ENCODE results near the gene CTAGE6.
"Not testable (repeated sequence)": the region's sequence is repeated elsewhere in the genome, so short reads cannot be mapped to it uniquely, and the experiment has no call there.

- TF ChIP-seq CTCF (IDR thresholded peaks at IDR 0.05; ENCODE audit: poor library complexity); EZH2 (IDR thresholded peaks at IDR 0.05; ENCODE audit: borderline replicate concordance); EZH2phosphoT487 (IDR thresholded peaks at IDR 0.05; ENCODE audit: low read depth, severe bottlenecking, unreplicated experiment): not testable (repeated sequence)
Measured at GRCh38 chr7:143711727-143712324, 45.7 kb downstream of the CTAGE6 start.

Measured in hepatocyte (in vitro differentiated cells).